Heart left ventricle (tissue), 16 donors: ENCODE results near the gene PRR16. TPM values are rescaled to one million over a fixed set of nuclear protein-coding genes. Genes with fewer than 3 reads are reported as not detected.
"Not testable (repeated sequence)": the region's sequence is repeated elsewhere in the genome, so short reads cannot be mapped to it uniquely, and the experiment has no call there.

Experiments
- ATAC-seq, 4 donors: fragments of 200-7000 bp; cut with Tn5 transposase; one replicate each; pipeline ENCODE4 v1.9.1; 2020 to 2022; ENCODE audit warnings: moderate library complexity in 4 of 4, mild to moderate bottlenecking in 3 of 4, moderate number of reproducible peaks in 1 of 4
- DNase-seq, 5 donors: peaks; one replicate each; pipeline ENCODE4 v3.0.0-alpha.2; 2020
- H3K27ac ChIP-seq, 12 donors: fragments of 200-600 bp; sonication (generic) in 4 of 12; one replicate each; pipeline versions ENCODE4 v1.5.0 to v1.8.0; 2016 to 2022; ENCODE audit warnings: mild to moderate bottlenecking in 2 of 12
- H3K27me3 ChIP-seq, 9 donors: fragments of 200-600 bp; sonication (generic) in 2 of 9; one replicate each; pipeline versions ENCODE4 v1.5.1 to v1.8.0; 2016 to 2022; ENCODE audit warnings: mild to moderate bottlenecking in 3 of 9
- H3K36me3 ChIP-seq, 9 donors: fragments of 200-600 bp; sonication (generic) in 2 of 9; one replicate each; pipeline versions ENCODE4 v1.5.0 to v1.8.0; 2018 to 2022; ENCODE audit warnings: mild to moderate bottlenecking in 2 of 9
- H3K4me1 ChIP-seq, 12 donors: fragments of 200-600 bp; sonication (generic) in 4 of 12; one replicate each; pipeline versions ENCODE4 v1.5.0 to v1.8.0; 2016 to 2022; ENCODE audit warnings: mild to moderate bottlenecking in 3 of 12
- H3K4me3 ChIP-seq, 12 donors: fragments of 200-600 bp; sonication (generic) in 4 of 12; one replicate each; pipeline versions ENCODE4 v1.5.0 to v1.8.0; 2017 to 2022; ENCODE audit warnings: mild to moderate bottlenecking in 9 of 12, moderate library complexity in 4 of 12
- H3K9me3 ChIP-seq, 12 donors: fragments of 200-600 bp; sonication (generic) in 4 of 12; one replicate each; pipeline versions ENCODE4 v1.5.0 to v1.8.0; 2016 to 2022; ENCODE audit warnings: mild to moderate bottlenecking in 1 of 12
- CTCF ChIP-seq, 12 donors: fragments of 200-600 bp; sonication (generic) in 4 of 12; IDR thresholded peaks; one replicate each; pipeline versions ENCODE4 v1.5.0 to v1.8.0; 2018 to 2022; ENCODE audit warnings: antibody characterized with exemption in 12 of 12, mild to moderate bottlenecking in 5 of 12
- POLR2A ChIP-seq, 2 donors: fragments of 450-650 bp; IDR thresholded peaks; one replicate each; pipeline ENCODE4 v1.6.1; 2017; ENCODE audit warnings: antibody characterized with exemption in 2 of 2, mild to moderate bottlenecking in 2 of 2, moderate library complexity in 2 of 2
- WGBS, 4 donors: extraction: QIAGEN DNeasy Blood & Tissue Kit in 2 of 4; methylation state at CpG; one replicate each; pipeline versions ENCODE4 v1.1.5 to v1.1.7; 2013 to 2018; 5-methylcytosine and 5-hydroxymethylcytosine counted together
- intact Hi-C, 10 donors: fragments of 100-400 bp; cut with DNase I; formaldehyde crosslinking; loops; one replicate each; pipeline versions ENCODE4 v1.11.1 to v1.14.2; 2022
- polyA plus RNA-seq, 2 donors: library from polyadenylated mRNA; stranded (reverse); fragments of 200-250 nt; gene quantifications; one replicate each; pipeline ENCODE4 v1.2.3, GENCODE V29; 2013
- total RNA-seq, 9 donors: library from RNA; depleted of rRNA in 2 of 9; stranded (reverse); fragments of >200 nt in 2 of 9; fragmentation: NEBNext Ultra II Directional in 3 of 9; extraction: Animal tissue kit (Norgen Biotek cat#: 25700) in 3 of 9; gene quantifications; one replicate each; pipeline versions ENCODE4 v1.1.0 to v1.2.4, GENCODE V29; 2016 to 2023
- donor health status: ischemic (EF 13 %, LVEDD 7.1; RV severe dilation, severe dysfunction).
- donor health status: healthy with polysubstance abuse.
- donor health status: DM: no; HTN: yes; CAD: no.
- donor health status: DM: no; HTN: no; CAD: no.
- donor health status: ischemic (EF 25% LVEDD 6.9; RV normal size, moderate dysfunction).
- donor health status: ischemic (EF 25% LVEDD 5.7; RV mildly dilated, moderate dysfunction).
- donor health status: healthy.
- donor health status: DM: yes; HTN: yes; CAD: no.
- donor health status: ischemic (EF 35%, LVEDD 5.7; RV mildly dilated, moderate dysfunction).
- donor health status: nonischemic (EF 11% LVEDD 7.7; RV severe dilation, severe dysfunction).
- donor health status: DM: yes; HTN: yes; CAD: no.
- donor health status: PGD.
- donor health status: ischemic (EF 29% LVEDD 5.4; RV normal size, mild dysfunction).
- donor health status: nonischemic (EF 23%, LVEDD 6.1; RV moderate dilation, normal function).

The PRR16 gene
- total and polyA plus RNA-seq, 11 donors = 4.0 to 18.8 (median 8.3) TPM

GRCh38 chr5:120692325-120692724 is 228.2 kb downstream of the PRR16 start:
- intact Hi-C loops = no loop called here
- Histone ChIP-seq H3K27ac (no peak overlapping the region), H3K4me3 (no peak overlapping the region), H3K27me3 (no peaks in the 10 kb centered on the region), H3K4me1 (no peaks in the 10 kb centered on the region), H3K36me3 (peaks cover 0 to 4% (median 0%) of the 10 kb centered on the region in 9 donors), H3K9me3 (no peaks in the 10 kb centered on the region)
- DNase-seq = no peak
- 79 to 92% (median 84%) methylated on average over 2 of the region's 2 CpGs for WGBS, 4 donors
- TF ChIP-seq CTCF (IDR thresholded peaks at IDR 0.05) (no peak), POLR2A (IDR thresholded peaks at IDR 0.05) (no peak)
- ATAC-seq = no peak

- H3K9me3 ChIP-seq = no peaks in the 10 kb centered on the region
- WGBS, 4 donors = 73 to 86% (median 77%) methylated on average over 4 of the region's 4 CpGs
Measured at GRCh38 chr5:120695368-120695880, 231.3 kb downstream of the PRR16 start.

GRCh38 chr5:120697147-120697546 is 233.0 kb downstream of the PRR16 start:
- no peak for ATAC-seq
- TF ChIP-seq POLR2A (IDR thresholded peaks at IDR 0.05) (no peak), CTCF (IDR thresholded peaks at IDR 0.05) (no peak)
- H3K36me3 ChIP-seq = no peaks in the 10 kb centered on the region
- H3K4me3 ChIP-seq = no peak overlapping the region
- no peaks in the 10 kb centered on the region for H3K27me3 ChIP-seq
- intact Hi-C loops = no loop called here
- H3K4me1 ChIP-seq = no peaks in the 10 kb centered on the region
- no peak overlapping the region for H3K27ac ChIP-seq
- no peak for DNase-seq
- H3K9me3 ChIP-seq = no peaks in the 10 kb centered on the region
- 46 to 51% (median 49%) methylated on average over 4 of the region's 4 CpGs for WGBS, 4 donors

More at GRCh38 chr5:120695368-120695880, 231.3 kb downstream of the PRR16 start:
- Histone ChIP-seq H3K4me1 (no peaks in the 10 kb centered on the region), H3K4me3 (no peak overlapping the region), H3K36me3 (no peaks in the 10 kb centered on the region), H3K27ac (no peak overlapping the region), H3K27me3 (no peaks in the 10 kb centered on the region)
- ATAC-seq (no peak), DNase-seq (no peak)
- TF ChIP-seq POLR2A (IDR thresholded peaks at IDR 0.05) (no peak), CTCF (IDR thresholded peaks at IDR 0.05) (no peak)
- intact Hi-C loops = no loop called here

GRCh38 chr5:120697670-120698327 is 233.7 kb downstream of the PRR16 start:
- H3K4me1 ChIP-seq, H3K27ac ChIP-seq, H3K4me3 ChIP-seq, intact Hi-C loops, H3K36me3 ChIP-seq, DNase-seq, ATAC-seq, H3K27me3 ChIP-seq, H3K9me3 ChIP-seq: not testable (repeated sequence)
- WGBS, 4 donors = 69 to 78% (median 72%) methylated on average over 10 to 13 of the region's 13 CpGs

- intact Hi-C loops, ATAC-seq, H3K4me3 ChIP-seq, H3K4me1 ChIP-seq, H3K9me3 ChIP-seq, H3K27ac ChIP-seq, H3K36me3 ChIP-seq, H3K27me3 ChIP-seq: not testable (repeated sequence)
- WGBS, 4 donors = 81 to 85% (median 83%) methylated on average over 10 to 12 of the region's 12 CpGs
- DNase-seq = peak in 1 of 5 donors; percentile 24
Measured at GRCh38 chr5:120700653-120701052, 236.6 kb downstream of the PRR16 start.

- H3K36me3 ChIP-seq, ATAC-seq, H3K27ac ChIP-seq, H3K27me3 ChIP-seq, H3K4me1 ChIP-seq, H3K9me3 ChIP-seq, intact Hi-C loops, DNase-seq: not testable (repeated sequence)
- 37 to 43% (median 39%) methylated on average over 16 of the region's 16 CpGs for WGBS, 4 donors
- H3K4me3 ChIP-seq = peak overlapping the region in 1 of 12 donors; percentile 9
Measured at GRCh38 chr5:120702817-120703538, 238.9 kb downstream of the PRR16 start.
